ENCODE measurements around the gene TBC1D1.

The TBC1D1 gene

DNA sequence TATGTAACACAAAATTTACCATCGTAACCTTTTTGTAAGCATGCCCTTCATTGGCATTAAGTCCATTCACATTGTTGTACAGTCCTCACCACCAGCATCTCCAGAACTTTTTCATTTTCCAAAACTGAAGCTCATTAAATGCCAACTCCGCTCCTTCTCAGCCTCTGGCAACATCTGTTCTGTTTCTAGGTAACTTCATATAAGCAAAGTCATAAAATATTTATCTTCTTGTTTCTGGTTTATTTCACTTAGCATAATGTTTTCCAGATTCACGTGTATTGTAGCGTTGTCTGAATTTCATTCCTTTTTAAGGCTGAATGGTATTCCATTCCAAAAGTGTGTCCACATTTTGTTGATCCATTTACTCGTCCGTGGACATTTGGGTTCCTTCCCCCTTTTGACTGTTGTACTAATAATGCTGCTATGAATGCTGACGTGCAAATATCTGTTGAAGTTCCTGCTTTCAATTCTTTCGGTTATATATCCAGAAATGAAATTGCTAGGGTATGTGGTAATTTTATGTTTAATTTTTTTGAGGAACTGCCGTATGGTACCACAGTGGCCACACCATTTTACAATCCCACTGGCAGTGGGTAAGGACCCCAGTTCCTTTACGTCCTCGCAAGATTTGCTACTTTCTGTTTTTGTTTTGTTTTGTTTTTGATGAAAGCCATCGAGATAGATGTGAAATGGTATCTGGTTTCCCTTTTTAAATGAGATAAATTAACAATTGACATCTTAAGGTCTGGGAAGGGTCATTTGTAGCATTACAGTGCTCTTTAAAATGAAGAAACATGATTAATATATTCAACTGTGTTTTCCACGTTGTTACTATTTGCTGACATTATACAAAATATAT lies 132.7 kb downstream of the TBC1D1 start:
- H3K4me1 ChIP-seq (ENCODE audit: control insufficient read depth, insufficient read depth, low read length), result no peaks in the 10 kb centered on the region
- H3K9ac ChIP-seq (ENCODE audit: low read length), result no peak overlapping the region
- H3K9me3 ChIP-seq (ENCODE audit: control insufficient read depth, low read length), result no peaks in the 10 kb centered on the region
- H3K4me3 ChIP-seq (ENCODE audit: low read length), result no peak overlapping the region
- peaks cover 20% of the 10 kb centered on the region for H3K36me3 ChIP-seq (ENCODE audit: control insufficient read depth, insufficient read depth, low read length, severe bottlenecking)
- H3K27me3 ChIP-seq (replicated peaks; ENCODE audit: control insufficient read depth, insufficient read depth, low read length), result no peaks in the 10 kb centered on the region
- DNase-seq (ENCODE audit: low read depth), result no peak

DNA sequence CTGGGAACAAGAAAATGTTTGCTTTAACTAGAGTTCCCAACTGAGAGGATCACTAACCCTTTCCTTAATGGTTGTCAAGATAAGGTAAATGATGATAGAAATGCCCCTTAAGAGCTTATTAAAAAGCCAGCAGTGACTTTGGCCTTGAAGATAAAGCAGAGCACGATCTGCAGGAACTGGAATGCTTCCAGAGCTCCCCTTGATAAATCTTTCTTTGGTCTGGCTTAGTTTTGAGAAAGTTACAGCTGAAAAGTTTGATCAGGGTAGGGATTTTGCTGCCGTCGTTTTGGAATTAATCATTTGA lies 133.3 kb downstream of the TBC1D1 start:
- H3K9me3 ChIP-seq (ENCODE audit: control insufficient read depth, low read length), result no peaks in the 10 kb centered on the region
- no peak overlapping the region for H3K4me3 ChIP-seq (ENCODE audit: low read length)
- no peak for DNase-seq (ENCODE audit: low read depth)
- peaks cover 24% of the 10 kb centered on the region for H3K36me3 ChIP-seq (ENCODE audit: control insufficient read depth, insufficient read depth, low read length, severe bottlenecking)
- H3K27me3 ChIP-seq (replicated peaks; ENCODE audit: control insufficient read depth, insufficient read depth, low read length), result no peaks in the 10 kb centered on the region
- H3K4me1 ChIP-seq (ENCODE audit: control insufficient read depth, insufficient read depth, low read length), result no peaks in the 10 kb centered on the region
- no peak overlapping the region for H3K9ac ChIP-seq (ENCODE audit: low read length)

DNA sequence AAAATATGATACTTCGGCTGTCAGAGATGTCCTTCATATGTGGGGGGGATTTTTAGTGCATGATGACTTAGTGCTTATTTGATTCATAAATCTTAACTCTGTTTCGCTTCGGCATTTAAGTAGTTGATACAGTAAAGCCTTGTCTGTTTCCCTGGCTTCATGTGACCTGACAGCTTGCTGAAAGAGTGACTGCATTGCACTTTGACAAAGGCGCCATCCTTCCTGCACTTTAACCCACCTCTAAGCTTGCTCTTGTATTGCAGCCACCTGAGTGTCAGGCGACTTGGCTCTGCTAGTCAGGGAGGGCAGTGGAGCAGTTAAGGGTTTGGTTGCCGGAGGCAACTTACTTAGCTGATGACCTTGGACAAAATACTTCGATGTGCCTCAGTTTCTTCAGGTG lies 134.8 kb downstream of the TBC1D1 start:
- no peak overlapping the region for H3K4me3 ChIP-seq (ENCODE audit: low read length)
- H3K4me1 ChIP-seq (ENCODE audit: control insufficient read depth, insufficient read depth, low read length), result no peaks in the 10 kb centered on the region
- H3K36me3 ChIP-seq (ENCODE audit: control insufficient read depth, insufficient read depth, low read length, severe bottlenecking), result peaks cover 24% of the 10 kb centered on the region
- no peaks in the 10 kb centered on the region for H3K27me3 ChIP-seq (replicated peaks; ENCODE audit: control insufficient read depth, insufficient read depth, low read length)
- H3K9ac ChIP-seq (ENCODE audit: low read length), result no peak overlapping the region
- DNase-seq (ENCODE audit: low read depth), result no peak
- no peaks in the 10 kb centered on the region for H3K9me3 ChIP-seq (ENCODE audit: control insufficient read depth, low read length)

DNA sequence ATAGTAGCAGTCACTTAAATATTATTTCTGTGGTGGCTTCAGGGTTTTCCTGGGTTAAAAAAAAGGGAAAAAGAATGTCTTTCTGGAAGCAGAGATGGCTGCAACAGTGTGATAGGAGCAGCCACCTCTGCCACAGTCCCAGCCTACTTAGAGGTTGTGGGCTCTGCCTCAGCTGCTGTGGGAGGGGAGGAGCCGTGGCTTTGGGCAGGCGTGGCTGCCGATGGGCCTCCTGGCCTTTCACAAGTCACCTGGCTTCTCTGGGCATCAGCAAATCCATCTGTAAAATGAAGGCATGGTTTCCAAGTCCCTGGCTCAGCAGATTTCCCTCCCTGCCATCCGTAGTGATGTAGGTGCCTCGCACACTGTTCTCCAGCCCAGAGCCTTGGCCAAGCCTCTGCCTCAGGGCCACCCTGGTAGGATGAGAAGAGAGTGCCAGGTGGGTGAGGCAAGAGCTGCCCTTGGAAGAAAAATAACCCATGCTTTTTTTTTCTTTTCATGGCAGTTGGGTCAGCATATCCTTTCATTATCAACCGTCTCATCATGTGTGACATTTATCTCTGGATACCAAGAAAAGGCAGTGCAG lies 135.4 kb downstream of the TBC1D1 start:
- no peaks in the 10 kb centered on the region for H3K9me3 ChIP-seq (ENCODE audit: control insufficient read depth, low read length)
- no peak overlapping the region for H3K4me3 ChIP-seq (ENCODE audit: low read length)
- H3K36me3 ChIP-seq (ENCODE audit: control insufficient read depth, insufficient read depth, low read length, severe bottlenecking), result peaks cover 24% of the 10 kb centered on the region
- no peaks in the 10 kb centered on the region for H3K4me1 ChIP-seq (ENCODE audit: control insufficient read depth, insufficient read depth, low read length)
- no peak overlapping the region for H3K9ac ChIP-seq (ENCODE audit: low read length)
- no peaks in the 10 kb centered on the region for H3K27me3 ChIP-seq (replicated peaks; ENCODE audit: control insufficient read depth, insufficient read depth, low read length)
- no peak for DNase-seq (ENCODE audit: low read depth)

DNA sequence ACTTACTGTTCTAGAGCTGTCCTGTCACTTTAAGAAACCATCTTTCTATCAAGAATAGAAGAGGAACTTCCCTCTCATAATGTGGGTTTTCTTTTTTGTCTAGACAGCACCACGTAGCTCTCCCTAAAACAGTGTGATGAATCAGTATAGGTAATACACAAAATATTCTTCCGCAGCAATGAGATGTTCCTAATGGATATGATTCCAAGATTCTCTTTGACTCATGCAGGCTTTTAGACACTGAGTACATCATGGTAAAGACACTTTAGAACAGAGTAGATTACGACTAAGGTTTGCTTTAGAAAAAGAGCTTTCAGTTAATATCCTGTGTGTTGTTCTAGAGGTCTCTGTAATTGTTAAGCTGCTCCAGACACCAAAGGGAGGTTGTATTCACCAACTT lies 139.1 kb downstream of the TBC1D1 start:
- Histone ChIP-seq H3K36me3 (ENCODE audit: control insufficient read depth, insufficient read depth, low read length, severe bottlenecking) (peaks cover 12% of the 10 kb centered on the region), H3K9ac (ENCODE audit: low read length) (no peak overlapping the region), H3K4me1 (ENCODE audit: control insufficient read depth, insufficient read depth, low read length) (no peaks in the 10 kb centered on the region), H3K4me3 (ENCODE audit: low read length) (no peak overlapping the region), H3K9me3 (ENCODE audit: control insufficient read depth, low read length) (no peaks in the 10 kb centered on the region), H3K27me3 (replicated peaks; ENCODE audit: control insufficient read depth, insufficient read depth, low read length) (no peaks in the 10 kb centered on the region)
- no peak for DNase-seq (ENCODE audit: low read depth)

DNA sequence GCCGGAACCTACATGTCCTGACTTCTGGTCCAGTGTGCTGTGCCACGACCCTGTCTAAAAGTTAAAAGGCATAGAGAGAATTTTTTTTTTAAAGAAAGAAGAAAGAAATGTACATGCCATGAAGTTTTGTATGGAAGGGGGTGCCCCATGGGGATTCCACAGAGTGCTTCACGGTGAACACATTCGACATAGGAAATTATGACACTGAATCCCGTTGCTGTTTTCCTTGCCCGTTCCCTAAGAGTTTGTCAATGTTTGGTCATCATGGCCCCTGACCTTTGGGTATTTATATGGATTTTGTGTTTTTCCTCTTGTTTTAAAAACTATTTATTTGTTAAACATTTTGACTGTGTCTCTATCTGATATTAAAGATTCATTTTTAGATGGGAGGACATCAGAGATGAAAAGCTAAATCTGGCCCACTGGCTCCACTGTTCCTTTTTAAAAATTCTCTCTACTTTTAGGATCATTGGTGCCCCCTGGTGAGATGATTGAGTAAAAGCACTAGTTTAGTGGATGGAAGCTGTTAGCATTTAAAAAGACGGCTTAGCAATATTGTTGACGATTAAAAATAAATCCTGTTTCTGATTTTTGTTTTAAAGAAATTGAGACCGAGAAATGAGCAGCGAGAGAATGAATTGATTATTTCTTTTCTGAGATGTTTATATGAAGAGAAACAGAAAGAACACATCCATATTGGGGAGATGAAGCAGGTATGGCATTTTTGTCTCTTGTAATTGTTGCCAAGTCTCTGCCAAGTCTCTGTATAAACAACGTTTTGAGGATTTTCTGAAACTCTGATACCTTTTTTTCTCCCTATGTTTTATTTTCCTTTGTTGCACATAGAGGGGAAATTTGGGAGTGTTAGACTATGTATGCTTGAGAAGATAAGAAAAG lies 144.3 kb downstream of the TBC1D1 start:
- Histone ChIP-seq H3K27me3 (replicated peaks; ENCODE audit: control insufficient read depth, insufficient read depth, low read length) (no peaks in the 10 kb centered on the region), H3K9ac (ENCODE audit: low read length) (no peak overlapping the region), H3K4me1 (ENCODE audit: control insufficient read depth, insufficient read depth, low read length) (no peaks in the 10 kb centered on the region), H3K36me3 (ENCODE audit: control insufficient read depth, insufficient read depth, low read length, severe bottlenecking) (peaks cover 3% of the 10 kb centered on the region), H3K4me3 (ENCODE audit: low read length) (no peak overlapping the region), H3K9me3 (ENCODE audit: control insufficient read depth, low read length) (no peaks in the 10 kb centered on the region)
- DNase-seq (ENCODE audit: low read depth), result peak; percentile 91

DNA sequence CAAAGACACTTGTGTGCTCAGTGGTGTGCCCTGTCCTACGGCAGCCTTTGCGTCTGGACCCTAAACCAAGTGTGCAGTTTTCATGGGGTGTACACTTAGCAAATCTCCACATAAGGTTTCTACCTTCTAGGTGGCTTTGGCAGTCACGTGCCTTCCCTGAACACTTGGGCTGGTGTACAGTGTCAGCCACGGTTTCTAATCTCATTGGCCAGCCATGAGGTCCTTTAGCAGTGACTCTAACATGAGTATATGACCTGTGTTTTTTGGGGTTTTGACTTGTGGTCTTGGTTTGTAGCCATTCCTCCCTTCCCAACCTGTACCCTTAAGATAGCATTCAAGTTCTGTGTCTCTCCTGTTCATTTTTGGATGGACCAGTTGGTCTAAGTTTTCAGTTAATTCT lies 145.7 kb downstream of the TBC1D1 start:
- Histone ChIP-seq H3K9ac (ENCODE audit: low read length) (no peak overlapping the region), H3K36me3 (ENCODE audit: control insufficient read depth, insufficient read depth, low read length, severe bottlenecking) (peaks cover 3% of the 10 kb centered on the region), H3K4me1 (ENCODE audit: control insufficient read depth, insufficient read depth, low read length) (no peaks in the 10 kb centered on the region), H3K27me3 (replicated peaks; ENCODE audit: control insufficient read depth, insufficient read depth, low read length) (no peaks in the 10 kb centered on the region), H3K4me3 (ENCODE audit: low read length) (no peak overlapping the region), H3K9me3 (ENCODE audit: control insufficient read depth, low read length) (no peaks in the 10 kb centered on the region)
- DNase-seq (ENCODE audit: low read depth), result no peak

DNA sequence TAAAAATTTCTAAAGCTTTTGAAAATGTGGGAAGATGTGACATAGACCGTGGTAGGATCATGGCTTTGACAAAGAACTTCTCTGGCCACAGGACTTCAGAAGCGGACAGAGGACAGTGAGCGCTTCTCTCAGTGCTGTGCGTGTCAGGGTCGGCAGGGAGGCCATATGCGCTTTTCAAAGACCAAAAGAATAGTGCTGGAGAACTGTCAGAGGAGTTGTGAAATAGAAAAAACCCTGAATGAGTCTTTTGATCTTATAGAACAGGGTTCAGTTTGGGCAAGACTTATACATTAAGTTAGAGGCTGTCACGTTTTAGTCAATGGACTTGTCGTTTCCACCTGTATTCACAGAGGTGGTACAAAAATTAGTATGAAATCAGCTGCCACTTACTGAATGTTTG lies 146.7 kb downstream of the TBC1D1 start:
- Histone ChIP-seq H3K9ac (ENCODE audit: low read length) (no peak overlapping the region), H3K27me3 (replicated peaks; ENCODE audit: control insufficient read depth, insufficient read depth, low read length) (no peaks in the 10 kb centered on the region), H3K36me3 (ENCODE audit: control insufficient read depth, insufficient read depth, low read length, severe bottlenecking) (peaks cover 3% of the 10 kb centered on the region), H3K9me3 (ENCODE audit: control insufficient read depth, low read length) (no peaks in the 10 kb centered on the region), H3K4me1 (ENCODE audit: control insufficient read depth, insufficient read depth, low read length) (no peaks in the 10 kb centered on the region), H3K4me3 (ENCODE audit: low read length) (no peak overlapping the region)
- no peak for DNase-seq (ENCODE audit: low read depth)

DNA sequence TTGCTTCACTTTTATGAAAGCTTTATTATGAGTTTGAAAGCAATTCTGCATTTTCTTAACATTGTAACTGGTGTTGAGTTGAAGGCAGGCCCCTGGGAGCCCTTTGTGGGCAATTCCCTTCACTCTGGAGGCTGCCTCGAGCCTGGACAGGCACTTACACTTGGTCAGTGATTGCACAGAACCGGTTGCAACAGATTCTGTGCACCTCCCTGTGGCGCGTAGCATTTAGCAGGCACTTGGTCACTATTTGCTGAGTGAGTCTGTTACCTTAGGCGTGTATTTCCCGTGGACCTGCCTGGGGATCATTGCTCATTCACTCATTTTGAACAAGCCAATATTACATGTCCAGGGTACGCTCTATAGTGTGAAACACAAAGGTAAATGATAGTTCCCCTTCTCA lies 149.7 kb downstream of the TBC1D1 start:
- no peak overlapping the region for H3K4me3 ChIP-seq (ENCODE audit: low read length)
- H3K4me1 ChIP-seq (ENCODE audit: control insufficient read depth, insufficient read depth, low read length), result no peaks in the 10 kb centered on the region
- DNase-seq (ENCODE audit: low read depth), result no peak
- peaks cover 3% of the 10 kb centered on the region for H3K36me3 ChIP-seq (ENCODE audit: control insufficient read depth, insufficient read depth, low read length, severe bottlenecking)
- no peak overlapping the region for H3K9ac ChIP-seq (ENCODE audit: low read length)
- no peaks in the 10 kb centered on the region for H3K27me3 ChIP-seq (replicated peaks; ENCODE audit: control insufficient read depth, insufficient read depth, low read length)
- H3K9me3 ChIP-seq (ENCODE audit: control insufficient read depth, low read length), result no peaks in the 10 kb centered on the region

DNA sequence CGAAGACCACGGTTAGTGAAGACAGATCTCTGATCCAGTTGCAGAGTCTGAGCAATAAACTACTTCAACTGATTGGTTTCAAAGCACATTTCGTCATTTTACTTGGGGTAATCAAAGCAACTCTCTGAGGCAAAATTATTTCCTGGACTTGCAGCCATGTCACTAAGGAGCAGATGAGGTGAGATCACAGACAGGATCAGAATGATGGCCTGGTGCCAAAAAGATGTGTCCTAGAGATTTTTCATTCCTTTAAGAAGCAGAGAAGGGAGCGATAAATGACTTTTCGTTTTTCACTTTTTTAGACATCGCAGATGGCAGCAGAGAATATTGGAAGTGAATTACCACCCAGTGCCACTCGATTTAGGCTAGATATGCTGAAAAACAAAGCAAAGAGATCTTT lies 153.2 kb downstream of the TBC1D1 start:
- Histone ChIP-seq H3K36me3 (ENCODE audit: control insufficient read depth, insufficient read depth, low read length, severe bottlenecking) (no peaks in the 10 kb centered on the region), H3K9ac (ENCODE audit: low read length) (no peak overlapping the region), H3K4me3 (ENCODE audit: low read length) (no peak overlapping the region), H3K27me3 (replicated peaks; ENCODE audit: control insufficient read depth, insufficient read depth, low read length) (no peaks in the 10 kb centered on the region), H3K4me1 (ENCODE audit: control insufficient read depth, insufficient read depth, low read length) (no peaks in the 10 kb centered on the region), H3K9me3 (ENCODE audit: control insufficient read depth, low read length) (no peaks in the 10 kb centered on the region)
- no peak for DNase-seq (ENCODE audit: low read depth)

DNA sequence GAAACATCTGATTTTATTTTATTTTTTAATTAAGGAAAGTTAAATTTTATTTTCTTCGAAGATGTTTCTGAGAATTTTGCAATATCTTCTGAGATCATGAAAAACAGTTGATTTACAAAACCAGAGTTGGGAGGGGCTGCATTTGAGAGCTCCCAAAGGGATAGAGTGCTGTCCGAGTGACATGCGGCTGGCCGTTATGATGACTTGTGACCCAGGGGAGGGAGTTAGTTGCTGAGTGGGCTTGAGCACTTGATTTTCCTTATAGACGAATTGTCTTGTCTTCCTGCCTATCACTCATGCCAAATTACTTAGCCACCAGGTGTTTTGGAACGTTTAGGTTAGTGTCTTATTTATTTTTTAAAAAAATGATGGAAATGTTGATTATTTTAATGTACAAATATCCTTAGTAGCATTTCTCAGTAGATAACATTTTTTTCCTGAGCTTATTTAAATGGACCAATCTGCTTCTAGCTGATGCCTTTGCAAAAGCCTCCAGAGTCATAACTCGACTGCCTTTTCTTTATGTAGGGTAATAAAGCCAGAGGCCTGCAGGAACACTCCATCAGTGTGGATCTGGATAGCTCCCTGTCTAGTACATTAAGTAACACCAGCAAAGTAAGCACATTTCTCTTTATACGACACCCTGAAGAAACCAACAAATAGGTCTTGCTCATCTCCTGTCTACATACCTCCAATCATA lies 154.6 kb downstream of the TBC1D1 start:
- Histone ChIP-seq H3K9me3 (ENCODE audit: control insufficient read depth, low read length) (no peaks in the 10 kb centered on the region), H3K36me3 (ENCODE audit: control insufficient read depth, insufficient read depth, low read length, severe bottlenecking) (no peaks in the 10 kb centered on the region), H3K27me3 (replicated peaks; ENCODE audit: control insufficient read depth, insufficient read depth, low read length) (no peaks in the 10 kb centered on the region), H3K4me1 (ENCODE audit: control insufficient read depth, insufficient read depth, low read length) (no peaks in the 10 kb centered on the region), H3K9ac (ENCODE audit: low read length) (no peak overlapping the region), H3K4me3 (ENCODE audit: low read length) (no peak overlapping the region)
- DNase-seq (ENCODE audit: low read depth), result no peak
